ENCODE results near the gene CLTC. TPM values are rescaled to one million over a fixed set of nuclear protein-coding genes. Genes with fewer than 3 reads are reported as not detected.

CLTC gene
- total and polyA plus RNA-seq, 2 experiments from 2014 or later, result 98.5 to 342 TPM

DNA sequence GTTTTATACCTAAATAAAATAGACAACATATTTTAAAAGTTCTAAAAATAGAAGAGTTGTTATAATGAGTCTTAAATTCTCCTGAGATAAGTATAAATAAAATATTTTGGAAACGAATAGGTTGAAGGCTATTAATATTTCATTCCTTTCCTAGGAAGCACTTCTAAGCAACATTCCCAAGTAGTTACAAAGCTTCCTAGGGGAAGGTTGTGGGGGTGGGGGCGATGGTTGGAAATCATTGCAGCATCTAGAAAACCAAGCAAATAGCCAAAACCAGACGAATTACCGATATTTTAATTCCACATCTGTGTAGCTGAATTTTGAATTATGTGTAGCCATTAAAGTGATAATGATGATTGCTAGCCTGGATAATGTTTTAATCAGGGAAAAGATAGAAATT lies 60.6 kb downstream of the CLTC start:
- no peaks in the 10 kb centered on the region for H3K4me1 ChIP-seq (ENCODE audit: insufficient read depth)
- H3K79me2 ChIP-seq, result peaks cover 38% of the 10 kb centered on the region
- H2AFZ ChIP-seq, result no peak overlapping the region
- H4K20me1 ChIP-seq (ENCODE audit: insufficient read depth, poor library complexity, severe bottlenecking), result no peaks in the 10 kb centered on the region
- WGBS (ENCODE audit: low lambda C conversion rate, missing lambda C conversion rate), result 95% methylated on average over 4 of the region's 4 CpGs
- H3K27ac ChIP-seq, result no peak overlapping the region
- no peak overlapping the region for H3K4me3 ChIP-seq
- H3K27me3 ChIP-seq, result no peaks in the 10 kb centered on the region
- H3K9me2 ChIP-seq (replicated peaks; ENCODE audit: insufficient read depth), result no peaks in the 10 kb centered on the region
- H3K36me3 ChIP-seq (replicated peaks; ENCODE audit: insufficient read depth, low read depth), result peaks cover 8% of the 10 kb centered on the region
- no peak for DNase-seq (ENCODE audit: low spot score)
- no peak overlapping the region for H3K4me2 ChIP-seq
- no peaks in the 10 kb centered on the region for H3K9me3 ChIP-seq (ENCODE audit: low read depth)
- TF ChIP-seq, protein P1, sequence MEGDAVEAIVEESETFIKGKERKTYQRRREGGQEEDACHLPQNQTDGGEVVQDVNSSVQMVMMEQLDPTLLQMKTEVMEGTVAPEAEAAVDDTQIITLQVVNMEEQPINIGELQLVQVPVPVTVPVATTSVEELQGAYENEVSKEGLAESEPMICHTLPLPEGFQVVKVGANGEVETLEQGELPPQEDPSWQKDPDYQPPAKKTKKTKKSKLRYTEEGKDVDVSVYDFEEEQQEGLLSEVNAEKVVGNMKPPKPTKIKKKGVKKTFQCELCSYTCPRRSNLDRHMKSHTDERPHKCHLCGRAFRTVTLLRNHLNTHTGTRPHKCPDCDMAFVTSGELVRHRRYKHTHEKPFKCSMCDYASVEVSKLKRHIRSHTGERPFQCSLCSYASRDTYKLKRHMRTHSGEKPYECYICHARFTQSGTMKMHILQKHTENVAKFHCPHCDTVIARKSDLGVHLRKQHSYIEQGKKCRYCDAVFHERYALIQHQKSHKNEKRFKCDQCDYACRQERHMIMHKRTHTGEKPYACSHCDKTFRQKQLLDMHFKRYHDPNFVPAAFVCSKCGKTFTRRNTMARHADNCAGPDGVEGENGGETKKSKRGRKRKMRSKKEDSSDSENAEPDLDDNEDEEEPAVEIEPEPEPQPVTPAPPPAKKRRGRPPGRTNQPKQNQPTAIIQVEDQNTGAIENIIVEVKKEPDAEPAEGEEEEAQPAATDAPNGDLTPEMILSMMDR (IDR thresholded peaks at IDR 0.05; ENCODE audit: poor library complexity), result no peak
- TF ChIP-seq EZH2 (IDR thresholded peaks at IDR 0.05; ENCODE audit: borderline replicate concordance) (no peak), EZH2phosphoT487 (IDR thresholded peaks at IDR 0.05; ENCODE audit: low read depth, severe bottlenecking, unreplicated experiment) (no peak)

GRCh38 chr17:59683283-59683682 lies 63.6 kb downstream of the CLTC start:
- Histone ChIP-seq H3K27me3 (no peaks in the 10 kb centered on the region), H3K4me1 (ENCODE audit: insufficient read depth) (no peaks in the 10 kb centered on the region), H3K4me2 (no peak overlapping the region), H2AFZ (no peak overlapping the region), H4K20me1 (ENCODE audit: insufficient read depth, poor library complexity, severe bottlenecking) (peaks cover 3% of the 10 kb centered on the region), H3K4me3 (no peak overlapping the region), H3K36me3 (replicated peaks; ENCODE audit: insufficient read depth, low read depth) (peaks cover 8% of the 10 kb centered on the region), H3K9me3 (ENCODE audit: low read depth) (no peaks in the 10 kb centered on the region), H3K79me2 (peaks cover 53% of the 10 kb centered on the region), H3K27ac (no peak overlapping the region), H3K9me2 (replicated peaks; ENCODE audit: insufficient read depth) (no peaks in the 10 kb centered on the region)
- TF ChIP-seq, protein P1 (IDR thresholded peaks at IDR 0.05; ENCODE audit: poor library complexity), result no peak
- TF ChIP-seq EZH2phosphoT487 (IDR thresholded peaks at IDR 0.05; ENCODE audit: low read depth, severe bottlenecking, unreplicated experiment) (no peak), EZH2 (IDR thresholded peaks at IDR 0.05; ENCODE audit: borderline replicate concordance) (no peak)
- no peak for DNase-seq (ENCODE audit: low spot score)

DNA sequence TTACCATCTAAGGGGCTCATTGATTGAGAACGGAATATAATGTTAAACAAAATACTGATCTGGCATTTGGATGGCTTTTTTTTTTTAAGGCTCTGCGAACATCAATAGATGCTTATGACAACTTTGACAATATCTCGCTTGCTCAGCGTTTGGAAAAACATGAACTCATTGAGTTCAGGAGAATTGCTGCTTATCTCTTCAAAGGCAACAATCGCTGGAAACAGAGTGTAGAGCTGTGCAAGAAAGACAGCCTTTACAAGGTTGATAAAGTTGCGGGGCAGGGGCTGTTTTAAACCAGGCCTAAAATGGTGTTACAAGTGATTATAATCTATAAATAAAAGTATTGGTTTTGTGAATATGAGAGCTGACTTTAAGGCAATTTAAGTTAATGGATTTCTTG lies 65.3 kb downstream of the CLTC start:
- H3K4me3 ChIP-seq, result no peak overlapping the region
- peaks cover 8% of the 10 kb centered on the region for H3K36me3 ChIP-seq (replicated peaks; ENCODE audit: insufficient read depth, low read depth)
- no peaks in the 10 kb centered on the region for H3K9me3 ChIP-seq (ENCODE audit: low read depth)
- no peaks in the 10 kb centered on the region for H3K4me1 ChIP-seq (ENCODE audit: insufficient read depth)
- no peaks in the 10 kb centered on the region for H3K27me3 ChIP-seq
- H3K9me2 ChIP-seq (replicated peaks; ENCODE audit: insufficient read depth), result no peaks in the 10 kb centered on the region
- peaks cover 58% of the 10 kb centered on the region for H3K79me2 ChIP-seq
- WGBS (ENCODE audit: low lambda C conversion rate, missing lambda C conversion rate), result 82% methylated on average over 6 of the region's 6 CpGs
- no peak overlapping the region for H2AFZ ChIP-seq
- peaks cover 3% of the 10 kb centered on the region for H4K20me1 ChIP-seq (ENCODE audit: insufficient read depth, poor library complexity, severe bottlenecking)
- H3K4me2 ChIP-seq, result no peak overlapping the region
- DNase-seq (ENCODE audit: low spot score), result no peak
- H3K27ac ChIP-seq, result no peak overlapping the region
- TF ChIP-seq EZH2phosphoT487 (IDR thresholded peaks at IDR 0.05; ENCODE audit: low read depth, severe bottlenecking, unreplicated experiment), result no peak
- TF ChIP-seq EZH2 (IDR thresholded peaks at IDR 0.05; ENCODE audit: borderline replicate concordance), result no peak
- TF ChIP-seq, protein P1 (IDR thresholded peaks at IDR 0.05; ENCODE audit: poor library complexity), result no peak

DNA sequence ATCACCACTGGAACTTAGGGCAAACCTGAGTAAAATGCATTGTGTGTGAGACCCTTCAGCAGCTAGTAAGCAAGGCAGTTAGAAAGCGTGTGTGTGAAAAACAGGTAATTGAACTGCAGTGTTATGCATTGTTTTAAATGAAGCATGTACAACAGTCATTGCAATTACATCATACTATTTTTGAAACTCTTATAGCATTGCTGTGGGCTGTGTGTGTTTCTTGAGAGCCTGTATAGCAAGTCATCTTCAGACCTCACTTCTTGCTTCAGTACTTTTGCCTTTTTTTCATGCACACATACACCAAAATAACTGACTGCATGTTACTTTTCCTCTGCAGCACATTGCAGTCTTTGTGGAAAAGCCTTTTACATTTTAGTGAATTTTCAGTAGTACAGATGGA lies 68.3 kb downstream of the CLTC start:
- H3K4me3 ChIP-seq, result no peak overlapping the region
- H3K27me3 ChIP-seq, result no peaks in the 10 kb centered on the region
- DNase-seq (ENCODE audit: low spot score), result no peak
- H3K27ac ChIP-seq, result no peak overlapping the region
- no peak overlapping the region for H3K4me2 ChIP-seq
- H4K20me1 ChIP-seq (ENCODE audit: insufficient read depth, poor library complexity, severe bottlenecking), result peaks cover 3% of the 10 kb centered on the region
- 92% methylated on average over 1 of the region's 1 CpG for WGBS (ENCODE audit: low lambda C conversion rate, missing lambda C conversion rate)
- H3K9me3 ChIP-seq (ENCODE audit: low read depth), result no peaks in the 10 kb centered on the region
- H3K79me2 ChIP-seq, result peaks cover 62% of the 10 kb centered on the region
- no peaks in the 10 kb centered on the region for H3K4me1 ChIP-seq (ENCODE audit: insufficient read depth)
- TF ChIP-seq, protein P1 (IDR thresholded peaks at IDR 0.05; ENCODE audit: poor library complexity), result no peak
- no peak for TF ChIP-seq EZH2phosphoT487 (IDR thresholded peaks at IDR 0.05; ENCODE audit: low read depth, severe bottlenecking, unreplicated experiment)
- no peak for TF ChIP-seq EZH2 (IDR thresholded peaks at IDR 0.05; ENCODE audit: borderline replicate concordance)
- H3K9me2 ChIP-seq (replicated peaks; ENCODE audit: insufficient read depth), result no peaks in the 10 kb centered on the region
- H2AFZ ChIP-seq, result no peak overlapping the region
- peaks cover 8% of the 10 kb centered on the region for H3K36me3 ChIP-seq (replicated peaks; ENCODE audit: insufficient read depth, low read depth)

Measured in hepatocyte (in vitro differentiated cells).